HepG2 (cell line): ENCODE measurements around the gene TBXAS1. TPM values are rescaled to one million over a fixed set of nuclear protein-coding genes. Genes with fewer than 3 reads are reported as not detected.

ENCODE experiments used
- ATAC-seq: fragments of 200-7000 bp; cut with Tn5 transposase; 3 replicates; pipeline ENCODE4 v1.9.1; 2020; ENCODE audit warnings: mild to moderate bottlenecking, moderate library complexity
- BruUV-seq: library from RNA; stranded (reverse); fragments of 400-500 nt; replicated peaks from 2 replicates; lab custom pipeline; 2021; lab: Mats Ljungman, UMichigan
- CTCF ChIA-PET: fragments of 300-600 bp; formaldehyde crosslinking; extraction: SDS; loops from one replicate; lab custom pipeline; 2021; ENCODE audit warnings: low total read pairs, inconsistent platforms, low intra/inter-chr PET ratio; lab: Yijun Ruan, JAX
- POLR2A ChIA-PET: fragments of 350-600 bp; sonication (Branson Sonifier 250); formaldehyde crosslinking; loops from one replicate; lab custom pipeline; 2020; ENCODE audit warnings: antibody characterized with exemption, inconsistent platforms; lab: Yijun Ruan, JAX
- DNase-seq: peaks from one replicate; pipeline ENCODE4 v3.0.0-alpha.2; 2015; ENCODE audit warnings: low spot score
- FAIRE-seq: peaks from 3 replicates; lab custom pipeline; 2011; peaks lifted over from hg19 to GRCh38; lab: Jason Lieb, UNC
- H2AFZ ChIP-seq: one replicate; pipeline ENCODE4 v1.6.1; 2011; ENCODE audit warnings: low read length, inconsistent platforms
- H3K27ac ChIP-seq: fragments of 300-600 bp; 3 replicates; pipeline ENCODE4 v1.8.0; 2011; ENCODE audit warnings: mixed run types, mild to moderate bottlenecking, mixed read lengths, low read length, inconsistent platforms; ENCODE audit not compliant: insufficient read depth; ENCODE audit errors: extremely low read length
- H3K27me3 ChIP-seq, 2 experiments: fragments of 200-600 bp in 1 of 2; 2 replicates in 1 of 2; 3 replicates in 1 of 2; pipeline versions ENCODE4 v1.6.0 to v1.8.0; 2011; ENCODE audit warnings: low read length in 2 of 2, mild to moderate bottlenecking in 2 of 2, moderate library complexity in 2 of 2, inconsistent platforms in 1 of 2; ENCODE audit not compliant: insufficient read depth in 2 of 2, control insufficient read depth in 1 of 2
- H3K36me3 ChIP-seq, 2 experiments: fragments of 200-600 bp in 1 of 2; replicated peaks in 1 of 2; 2 replicates in 1 of 2; 3 replicates in 1 of 2; pipeline versions ENCODE4 v1.5.1 to v1.8.0; 2011; ENCODE audit warnings: low read length in 2 of 2, inconsistent platforms in 1 of 2; ENCODE audit not compliant: insufficient read depth in 2 of 2, control insufficient read depth in 1 of 2
- H3K4me1 ChIP-seq: 2 replicates; pipeline ENCODE4 v1.5.1; 2012; ENCODE audit warnings: low read length, inconsistent platforms; ENCODE audit not compliant: insufficient read depth
- H3K4me2 ChIP-seq: 2 replicates; pipeline ENCODE4 v1.6.0; 2011; ENCODE audit warnings: low read depth, low read length, inconsistent platforms
- H3K4me3 ChIP-seq, 3 experiments: fragments of 200-600 bp in 1 of 3; sonication (generic), shearing (Covaris generic) in 1 of 3; replicated peaks in 1 of 3; 2 replicates each; pipeline ENCODE4 v1.5.1; 2011 to 2016; ENCODE audit warnings: low read length in 3 of 3, inconsistent platforms in 2 of 3, low read depth in 2 of 3, mild to moderate bottlenecking in 2 of 3, control low read depth in 1 of 3, mixed read lengths in 1 of 3; ENCODE audit not compliant: insufficient read depth in 1 of 3
- H3K79me2 ChIP-seq: one replicate; pipeline ENCODE4 v1.6.1; 2011; ENCODE audit warnings: low read length, inconsistent platforms; ENCODE audit not compliant: insufficient read depth
- H3K9ac ChIP-seq: 2 replicates; pipeline ENCODE4 v1.6.0; 2011; ENCODE audit warnings: mild to moderate bottlenecking, low read depth, low read length, inconsistent platforms; ENCODE audit not compliant: insufficient read depth
- H3K9me3 ChIP-seq: 2 replicates; pipeline ENCODE4 v1.5.1; 2012; ENCODE audit warnings: mild to moderate bottlenecking, low read length
- H4K20me1 ChIP-seq: 2 replicates; pipeline ENCODE4 v1.6.0; 2011; ENCODE audit warnings: inconsistent platforms, mild to moderate bottlenecking, low read length, moderate library complexity; ENCODE audit not compliant: insufficient read depth
- AHDC1 ChIP-seq: sonication (generic); formaldehyde crosslinking; IDR thresholded peaks from 2 replicates; pipeline ENCODE4 v1.5.1; 2020; ENCODE audit warnings: mild to moderate bottlenecking, missing genetic modification reagents, borderline replicate concordance
- ELF1 ChIP-seq: sonication (generic); formaldehyde crosslinking; IDR thresholded peaks from 2 replicates; pipeline ENCODE4 v1.4.0; 2020; ENCODE audit warnings: missing genetic modification reagents
- EZH2 ChIP-seq: conservative IDR thresholded peaks from 2 replicates; pipeline ENCODE4 v1.6.1; 2012; ENCODE audit warnings: mild to moderate bottlenecking, low read depth, low read length, moderate library complexity
- GABPB1 ChIP-seq: IDR thresholded peaks from 2 replicates; pipeline ENCODE4 v1.6.1; 2016; ENCODE audit warnings: mild to moderate bottlenecking, missing genetic modification reagents, moderate library complexity, missing compliant biosample characterization
- GMEB1 ChIP-seq: sonication (generic); formaldehyde crosslinking; IDR thresholded peaks from 2 replicates; pipeline ENCODE4 v1.5.1; 2020; ENCODE audit warnings: missing genetic modification reagents, mild to moderate bottlenecking, borderline replicate concordance
- JUN ChIP-seq: sonication (generic); formaldehyde crosslinking; IDR thresholded peaks from 2 replicates; pipeline ENCODE4 v1.4.0; 2020; ENCODE audit warnings: mild to moderate bottlenecking, missing genetic modification reagents
- KDM1A ChIP-seq: IDR thresholded peaks from 2 replicates; pipeline ENCODE4 v1.6.1; 2016; ENCODE audit warnings: missing compliant biosample characterization
- RBM39 ChIP-seq: fragments of 200-400 bp; formaldehyde crosslinking; IDR thresholded peaks from one replicate; pipeline ENCODE4 v1.6.1; 2018; ENCODE audit warnings: antibody characterized with exemption, mild to moderate bottlenecking, low read depth, low read length; ENCODE audit not compliant: poor library complexity, severe bottlenecking
- SMARCC2 ChIP-seq: fragments of 450-650 bp; IDR thresholded peaks from 2 replicates; pipeline ENCODE4 v1.6.1; 2017; ENCODE audit warnings: antibody characterized with exemption, mild to moderate bottlenecking
- SOX6 ChIP-seq, 2 experiments: fragments of 450-650 bp in 1 of 2; sonication (generic) in 1 of 2; formaldehyde crosslinking in 1 of 2; IDR thresholded peaks; 2 replicates each; pipeline versions ENCODE4 v1.4.0 to v1.6.1; 2017 to 2020; ENCODE audit warnings: antibody characterized with exemption in 1 of 2, mild to moderate bottlenecking in 1 of 2, missing genetic modification reagents in 1 of 2
- SRSF9 ChIP-seq: fragments of 200-400 bp; formaldehyde crosslinking; IDR thresholded peaks from 2 replicates; pipeline ENCODE4 v1.6.1; 2018; ENCODE audit warnings: borderline replicate concordance, mild to moderate bottlenecking, low read depth, low read length; ENCODE audit not compliant: insufficient read depth, poor library complexity, severe bottlenecking
- ZNF24 ChIP-seq: fragments of 450-650 bp; IDR thresholded peaks from 2 replicates; pipeline ENCODE4 v1.6.1; 2017; ENCODE audit warnings: antibody characterized with exemption, mild to moderate bottlenecking
- ZNF878 ChIP-seq: sonication (generic); formaldehyde crosslinking; IDR thresholded peaks from 2 replicates; pipeline ENCODE4 v1.8.1; 2023; ENCODE audit warnings: mild to moderate bottlenecking, missing genetic modification reagents, moderate library complexity
- WGBS: methylation state at CpG from one replicate; pipeline ENCODE4 v1.1.6; 2017; ENCODE audit warnings: low lambda C conversion rate; 5-methylcytosine and 5-hydroxymethylcytosine counted together
- in situ Hi-C: cut with HindIII; loops from 2 replicates; pipeline ENCODE4 v1.10.0; 2017; ENCODE audit warnings: low pct_unique_long_range_greater_than_20kb; ENCODE audit not compliant: extremely low pct_ligation_motif_present
- intact Hi-C: fragments of 100-400 bp; cut with micrococcal nuclease; formaldehyde crosslinking; loops from one replicate; pipeline ENCODE4 v1.10.0; 2022; ENCODE audit not compliant: unreplicated experiment
- polyA plus RNA-seq, 8 experiments: library from polyadenylated mRNA; depleted of rRNA in 3 of 8; stranded (reverse) in 7 of 8; unstranded in 1 of 8; fragments of >200 nt; fragmentation: Illumina TruSeq in 4 of 8; extraction: Trizol in 4 of 8; gene quantifications; 2 replicates each; pipeline versions ENCODE4 v1.2.1 to v1.2.3, GENCODE V29; 2011 to 2016; ENCODE audit warnings: low read depth in 4 of 8, missing spikeins in 1 of 8, mixed read lengths in 1 of 8; ENCODE audit not compliant: insufficient read depth in 1 of 8
- total RNA-seq, 5 experiments: library from RNA; depleted of rRNA; stranded (reverse); fragments of >200 nt; fragmentation: Illumina TruSeq; extraction: Trizol; gene quantifications; 2 replicates each; pipeline ENCODE4 v1.2.3, GENCODE V29; 2016; ENCODE audit warnings: low read depth in 1 of 5

Gene TBXAS1
- total and polyA plus RNA-seq, 2 of the 13 experiments (the other 11 are each of a cell fraction or from before 2014, with no cell fraction given): 4.0 to 4.9 TPM

- no TSS peak for BruUV-seq
- ATAC-seq: no peak
- WGBS: 66% methylated on average over 4 of the region's 5 CpGs
- Histone ChIP-seq H3K4me2 (no peak overlapping the region), H3K27ac (no peak overlapping the region), H4K20me1 (no peaks in the 10 kb centered on the region), H3K4me3 (no peak overlapping the region), H3K9ac (no peak overlapping the region), H3K9me3 (no peaks in the 10 kb centered on the region), H3K27me3 (peaks cover 0 to 6% of the 10 kb centered on the region in 2 experiments; a peak in 1 of 5 replicates), H3K36me3 (no peaks in the 10 kb centered on the region), H3K79me2 (no peaks in the 10 kb centered on the region), H3K4me1 (no peaks in the 10 kb centered on the region)
- FAIRE-seq: no peak
- CTCF ChIA-PET: no interaction called here
- no peak for DNase-seq
- in situ Hi-C loops: no loop called here
- POLR2A ChIA-PET: no interaction called here
- intact Hi-C loops: no loop called here
- TF ChIP-seq KDM1A (CRISPR knock-in tag): no peak
- TF ChIP-seq SOX6 (IDR thresholded peaks at IDR 0.05): no peak
- TF ChIP-seq SOX6 (CRISPR knock-in tag; IDR thresholded peaks at IDR 0.05): no peak
- no peak for TF ChIP-seq ZNF24
- TF ChIP-seq RBM39: no peak
- no peak for TF ChIP-seq SRSF9
- no peak for TF ChIP-seq JUN
- no peak for TF ChIP-seq GABPB1 (CRISPR knock-in tag)
- no peak for TF ChIP-seq GMEB1 (CRISPR knock-in tag)
- TF ChIP-seq AHDC1 (CRISPR knock-in tag): no peak
- TF ChIP-seq ELF1: no peak
- TF ChIP-seq SMARCC2: no peak
- TF ChIP-seq ZNF878 (CRISPR knock-in tag): no peak
- TF ChIP-seq EZH2: no peak
- TF ChIP-seq, all 625 proteins: peak for 0
- no peak overlapping the region for H2AFZ ChIP-seq
Observed at GRCh38 chr7:139899328-139899955, 70.4 kb downstream of the TBXAS1 start.
